SIG-M5 treated with dmso at 0.1 percent for 504 hours (cell line): ENCODE data around the gene IL17REL.

Source experiments
- DNase-seq: peaks from one replicate; lab custom pipeline; 2025; ENCODE audit not compliant: unreplicated experiment; lab: John Stamatoyannopoulos, UW

Gene IL17REL

GRCh38 chr22:49958931-49959781, 53.4 kb downstream of the IL17REL start:
- DNase-seq = no peak

DNA sequence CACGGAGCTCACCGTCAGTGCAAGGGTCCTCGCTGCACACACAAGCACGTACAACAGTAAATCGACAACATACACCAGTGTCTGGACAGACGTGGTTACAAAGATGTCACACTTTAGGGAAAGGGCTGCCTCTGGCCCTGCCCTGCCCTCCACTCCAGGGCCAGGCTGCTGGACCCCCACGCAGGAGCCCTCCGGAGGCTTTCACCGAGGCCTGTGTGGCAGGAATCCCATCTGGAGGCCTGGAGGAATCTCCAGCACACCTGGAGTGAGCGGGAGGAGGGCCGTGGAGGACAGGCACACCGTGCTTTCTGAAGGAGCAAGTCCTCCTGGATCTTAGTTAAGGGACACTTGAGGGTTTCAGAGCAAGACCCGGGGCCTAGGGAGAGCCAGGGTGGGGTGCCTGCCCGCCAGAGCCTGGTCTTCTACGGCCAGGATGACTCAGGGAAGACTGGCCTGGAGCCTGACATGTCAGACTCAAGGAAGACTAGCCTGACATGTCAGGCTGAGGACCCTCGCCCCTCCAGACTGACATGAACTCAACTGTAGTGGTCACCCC, 54.1 kb downstream of the IL17REL start:
- no peak for DNase-seq

DNA sequence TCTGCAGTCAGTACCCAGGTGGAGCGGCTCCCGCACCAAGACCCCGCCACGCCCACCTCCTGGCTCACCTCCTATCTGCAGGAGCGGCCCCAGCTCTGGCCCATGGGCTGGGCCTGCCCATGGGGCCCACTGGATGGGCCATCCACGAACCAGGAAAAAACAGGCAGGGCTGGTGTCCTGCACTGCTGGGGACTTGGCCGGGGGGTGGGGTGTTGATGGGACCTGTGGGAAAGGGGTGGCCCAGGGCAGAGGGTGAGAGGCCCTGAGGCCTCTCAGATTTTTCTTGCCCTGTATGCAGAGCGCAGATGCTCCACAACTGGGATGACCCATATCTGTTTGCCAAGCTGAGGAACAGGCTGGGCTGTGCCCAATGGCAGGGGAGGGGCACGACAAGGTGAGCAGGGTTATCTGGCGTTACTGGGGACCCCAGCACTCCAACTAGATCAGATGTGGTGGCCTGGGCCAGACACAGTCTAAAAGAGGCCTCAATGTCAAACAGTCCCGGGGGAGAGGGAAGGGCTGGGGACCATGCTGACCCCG, 54.7 kb downstream of the IL17REL start:
- DNase-seq = no peak

GRCh38 chr22:49956914-49957825, 55.4 kb downstream of the IL17REL start:
- no peak for DNase-seq

DNA sequence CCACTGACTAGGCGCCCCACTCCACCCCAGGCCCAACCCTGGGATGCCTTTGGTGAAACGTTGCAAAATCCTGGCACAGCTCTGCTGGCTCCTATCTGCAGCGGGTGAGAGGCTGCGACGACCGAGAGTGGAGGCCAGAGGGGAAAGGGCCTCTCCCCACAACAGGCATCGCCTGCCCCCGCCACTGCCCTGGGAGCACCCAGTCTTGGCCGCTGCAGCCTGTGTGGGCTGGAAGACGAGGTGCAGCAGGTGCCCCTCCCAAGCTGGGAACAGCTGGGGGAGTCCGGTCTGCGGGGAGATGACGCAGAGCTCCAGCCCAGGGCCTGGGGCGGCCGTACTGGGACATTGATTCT, 56.2 kb downstream of the IL17REL start:
- DNase-seq = no peak

- DNase-seq = no peak
Measured at GRCh38 chr22:49955581-49956417, 56.8 kb downstream of the IL17REL start.

DNA sequence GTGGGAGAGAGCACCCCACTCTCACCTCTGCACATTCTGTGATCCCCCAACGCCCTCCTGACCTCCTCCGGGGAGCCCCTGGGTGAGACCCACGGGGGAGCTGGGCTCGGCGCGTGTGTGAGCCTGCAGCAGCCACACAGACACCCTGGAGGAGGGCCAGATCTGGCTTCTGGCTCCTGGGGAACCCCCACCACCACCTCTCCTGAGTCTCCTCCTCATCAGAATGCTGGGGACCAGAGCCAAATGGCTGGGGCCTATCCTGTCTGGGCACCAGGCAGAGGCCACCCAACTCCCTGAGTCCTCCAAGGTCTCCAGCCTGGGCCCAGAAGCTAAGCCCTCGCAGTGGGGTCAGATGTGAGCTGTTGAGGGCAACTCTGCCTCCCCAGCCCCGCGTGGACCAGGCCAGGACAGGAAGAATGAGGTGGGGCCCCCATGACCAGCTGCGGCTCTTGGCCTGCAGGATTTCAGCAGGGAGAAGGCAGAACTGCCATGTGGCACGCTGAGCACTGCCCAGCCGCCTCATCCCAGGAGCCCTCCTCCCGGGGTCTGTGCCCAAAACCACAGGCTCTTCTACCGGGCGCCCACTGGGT, 57.5 kb downstream of the IL17REL start:
- DNase-seq = no peak

GRCh38 chr22:49954354-49954753, 58.2 kb downstream of the IL17REL start:
- no peak for DNase-seq

DNA sequence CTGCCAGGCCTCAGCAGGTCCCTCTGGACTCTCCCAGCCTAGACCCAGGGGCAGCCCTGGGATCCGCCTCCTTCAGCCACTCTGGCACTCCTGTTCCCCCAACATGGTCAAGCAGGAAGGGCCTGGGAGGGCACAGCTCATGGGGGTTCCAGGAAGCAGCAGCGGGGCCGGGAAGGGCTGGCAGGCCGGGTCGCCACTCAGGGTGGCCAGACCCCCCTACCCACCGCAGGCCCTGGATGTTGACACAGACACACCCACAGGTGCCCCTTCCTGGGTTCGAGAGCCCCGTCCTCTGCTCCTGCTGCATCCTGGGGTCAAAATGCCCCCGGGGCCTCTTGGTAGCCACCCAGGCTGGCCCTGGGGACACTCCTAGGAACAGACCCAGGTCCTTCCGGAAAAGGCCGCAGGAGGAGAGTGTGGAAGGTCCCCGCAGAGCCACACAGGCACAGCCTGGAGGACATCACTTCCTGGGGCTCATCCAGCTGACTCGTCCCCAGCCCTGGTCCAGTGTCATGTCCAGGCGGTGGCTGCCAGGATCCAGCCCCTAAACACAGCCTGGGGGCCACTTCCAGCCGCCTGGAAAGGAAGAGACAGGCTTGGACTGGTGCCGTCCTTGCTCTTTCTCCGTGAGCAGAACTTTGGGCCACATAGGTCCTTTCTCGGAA, 58.8 kb downstream of the IL17REL start:
- DNase-seq = no peak

GRCh38 chr22:49953027-49953679, 59.4 kb downstream of the IL17REL start:
- no peak for DNase-seq

DNA sequence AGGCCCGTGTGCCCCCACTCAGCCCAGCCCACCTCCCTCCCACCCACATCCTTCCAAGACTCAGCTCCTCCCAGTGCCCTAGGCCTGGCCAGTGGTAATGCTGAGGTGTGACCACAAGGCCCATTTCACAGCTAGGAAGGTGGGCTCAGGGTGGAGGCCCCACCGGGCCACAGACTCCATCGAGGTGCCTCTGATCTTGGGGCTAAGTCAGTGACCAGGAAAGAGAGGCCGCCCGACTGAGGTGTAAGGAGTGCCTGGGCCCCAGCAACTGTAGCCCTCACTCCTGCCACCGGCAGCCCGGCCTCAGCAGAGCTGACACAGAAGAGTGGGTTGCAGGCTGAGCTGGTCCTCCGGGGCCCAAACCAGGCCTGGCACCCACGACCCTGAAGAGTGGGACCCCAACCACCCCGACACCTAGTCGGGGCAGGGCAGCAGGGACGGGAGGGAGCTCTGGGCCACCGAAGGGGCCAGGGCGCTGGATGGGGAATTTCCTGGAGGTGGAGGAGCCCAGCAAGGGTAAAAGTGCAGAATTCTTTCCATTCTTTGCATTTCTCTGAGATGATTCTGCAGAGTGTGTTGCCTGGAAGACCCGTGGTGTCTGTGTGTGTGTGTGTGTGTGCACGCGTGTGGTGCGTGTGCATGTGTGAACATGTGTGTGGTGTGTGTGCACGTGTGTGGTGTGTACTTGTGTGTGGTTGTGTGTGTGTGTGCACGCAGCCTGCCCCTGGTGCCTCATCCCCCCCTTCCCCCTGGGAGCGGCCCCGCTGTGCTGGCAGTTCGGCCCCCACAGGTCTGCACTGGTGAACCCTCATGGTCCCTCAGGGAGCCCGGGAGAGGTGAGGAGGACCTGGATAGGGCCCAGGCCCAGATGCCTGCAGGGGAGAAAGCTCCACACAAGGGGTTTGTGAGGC, 60.3 kb downstream of the IL17REL start:
- DNase-seq = no peak

DNA sequence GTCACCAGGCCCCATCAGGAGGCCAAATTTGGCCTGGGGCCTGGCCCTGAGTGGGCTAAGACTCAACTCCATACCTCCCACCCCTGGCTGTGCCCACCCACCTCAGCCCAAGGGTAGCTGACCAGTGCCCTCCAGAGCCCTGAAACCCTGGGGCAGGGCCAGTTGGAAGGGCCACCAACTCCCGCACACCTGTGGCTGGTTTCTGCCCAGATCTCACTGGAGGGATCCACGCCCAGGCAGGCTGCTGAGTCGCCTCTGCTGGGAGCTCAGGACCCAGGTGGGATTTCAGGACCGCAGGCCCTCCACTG, 60.9 kb downstream of the IL17REL start:
- no peak for DNase-seq

DNA sequence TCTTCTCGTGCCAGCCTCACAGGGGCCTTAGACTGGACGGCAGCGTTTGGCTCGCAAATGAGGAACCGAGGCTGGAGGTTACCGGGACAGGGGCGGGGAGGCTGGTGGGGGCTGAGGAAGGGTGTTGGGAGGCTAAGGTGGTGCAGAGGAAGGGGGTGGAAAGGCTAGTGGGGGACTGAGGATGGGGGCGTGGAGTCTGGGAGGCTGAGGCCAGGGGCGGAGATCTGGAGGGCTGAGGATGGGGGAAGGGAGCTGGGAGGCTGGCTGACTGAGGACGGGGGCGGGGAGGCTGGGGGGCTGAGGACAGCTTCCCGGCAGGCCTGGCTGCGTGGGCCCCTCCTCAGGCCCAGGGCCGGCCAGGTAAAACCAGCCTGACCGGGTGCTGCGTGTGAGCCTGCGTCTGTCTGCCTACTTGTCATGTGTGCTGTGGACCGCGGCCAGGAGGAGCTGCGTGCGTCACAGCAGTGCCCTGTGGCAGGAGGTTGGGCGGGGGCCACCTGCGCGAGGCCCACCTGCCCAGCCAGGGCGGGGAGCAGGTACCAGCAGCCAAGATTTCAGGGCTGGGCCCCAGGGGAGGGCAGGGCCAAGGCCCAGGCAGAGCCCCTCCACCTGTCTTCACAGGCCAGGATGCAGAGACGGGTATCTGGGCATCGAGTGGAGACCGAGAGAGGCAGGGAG, 61.4 kb downstream of the IL17REL start:
- peak; percentile 54 for DNase-seq

DNA sequence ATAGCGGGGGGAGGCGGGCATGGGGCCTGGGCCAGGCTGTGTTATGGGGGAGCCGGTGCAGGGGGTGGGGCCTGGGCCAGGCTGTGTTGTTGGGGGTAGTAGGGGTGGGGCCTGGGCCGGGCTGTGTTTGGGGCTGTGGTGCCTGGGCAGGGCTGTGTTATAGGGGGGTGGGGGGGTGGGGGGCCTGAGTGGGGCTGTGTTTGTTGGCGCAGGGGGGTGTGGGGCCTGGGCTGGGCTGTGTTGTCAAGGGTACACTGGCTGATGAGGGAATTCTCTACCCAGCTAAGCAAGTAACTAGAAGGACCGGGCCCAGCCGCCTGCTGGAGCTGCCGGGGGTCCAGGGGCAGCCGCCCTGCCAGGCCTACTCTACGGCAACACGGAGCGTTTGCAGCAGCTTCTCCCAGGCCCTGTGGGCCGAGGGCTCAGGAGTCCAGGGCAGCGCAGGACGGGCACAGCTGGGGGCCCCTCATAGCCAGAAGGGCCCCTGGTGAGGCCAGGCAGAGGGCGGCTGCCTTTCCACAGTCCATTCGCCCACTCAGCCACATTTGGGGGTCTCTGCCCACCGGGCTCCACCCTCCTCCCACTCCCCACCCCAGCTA, 62.1 kb downstream of the IL17REL start:
- DNase-seq = no peak

- no peak for DNase-seq
Measured at GRCh38 chr22:49949914-49950292, 62.7 kb downstream of the IL17REL start.

DNA sequence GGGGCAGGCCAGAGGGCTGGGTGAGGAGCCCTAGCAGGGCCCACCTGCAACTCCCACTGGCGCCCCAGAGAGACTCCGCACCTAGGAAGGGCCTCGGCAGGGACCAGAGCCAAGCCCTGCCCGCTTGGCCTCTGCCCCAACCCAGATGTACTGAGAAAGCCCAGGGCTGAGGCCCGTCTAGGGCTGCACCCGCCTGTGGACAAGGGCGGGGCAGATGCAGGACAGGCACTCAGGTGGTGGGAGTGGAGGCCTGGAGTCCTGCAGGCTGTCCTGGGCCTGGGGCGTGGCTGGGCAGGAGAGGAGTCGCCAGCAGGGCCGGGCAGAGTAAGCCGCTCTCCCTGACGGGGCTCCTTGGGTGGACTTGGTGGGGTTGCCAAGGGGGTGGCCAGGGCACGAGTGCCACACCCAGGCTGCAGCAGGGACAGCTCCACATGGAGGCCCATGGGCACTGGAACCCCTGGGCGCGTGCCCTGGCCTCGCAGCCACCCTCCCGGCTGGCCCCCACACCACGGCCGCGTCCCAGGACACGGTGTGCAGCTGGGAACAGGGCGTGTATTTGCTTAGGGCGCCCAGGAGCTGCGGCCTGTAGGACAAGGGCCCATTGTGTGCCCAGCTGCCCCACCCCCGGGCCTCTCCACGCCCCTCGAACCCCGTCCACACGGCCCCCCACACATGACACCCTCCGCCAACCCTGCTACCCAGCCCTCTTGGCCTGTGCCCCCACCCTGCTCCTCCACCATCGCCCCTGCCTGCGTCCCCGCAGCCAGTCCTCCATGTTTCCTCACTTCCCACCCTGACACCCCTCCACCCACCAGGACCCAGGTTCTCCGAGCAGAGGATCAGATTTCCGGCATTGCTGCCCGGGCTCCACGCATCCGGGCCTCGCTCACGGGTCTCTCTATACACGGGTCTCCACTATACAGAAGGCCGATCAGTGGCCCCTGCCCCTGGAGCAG, 63.3 kb downstream of the IL17REL start:
- DNase-seq = no peak
